Activated effector memory CD4-positive, alpha-beta T cell treated with Interleukin-2 at 50 U/mL for 16 hours (primary cell): ENCODE data around the gene ZNF134.

Source experiments
- DNase-seq: peaks from one replicate; pipeline ENCODE4 v3.0.0-alpha.2; 2020

Gene ZNF134

DNA sequence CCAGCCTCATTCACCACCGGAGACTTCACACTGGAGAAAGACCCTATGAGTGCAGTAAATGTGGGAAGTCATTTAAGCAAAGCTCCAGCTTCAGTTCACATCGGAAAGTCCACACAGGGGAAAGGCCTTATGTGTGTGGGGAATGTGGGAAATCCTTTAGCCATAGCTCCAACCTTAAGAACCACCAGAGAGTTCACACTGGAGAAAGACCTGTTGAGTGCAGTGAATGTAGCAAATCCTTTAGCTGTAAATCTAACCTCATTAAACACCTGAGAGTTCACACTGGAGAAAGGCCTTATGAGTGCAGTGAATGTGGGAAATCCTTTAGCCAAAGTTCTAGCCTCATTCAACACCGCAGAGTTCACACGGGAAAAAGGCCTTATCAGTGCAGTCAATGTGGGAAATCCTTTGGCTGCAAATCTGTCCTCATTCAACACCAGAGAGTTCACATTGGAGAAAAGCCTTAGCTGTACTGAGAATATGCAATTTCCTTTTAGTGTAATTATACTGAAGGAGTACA is 27.7 kb downstream of the ZNF134 start:
- DNase-seq: no peak

- DNase-seq: no peak
Measured at GRCh38 chr19:57642396-57643046, 28.5 kb downstream of the ZNF134 start.

DNA sequence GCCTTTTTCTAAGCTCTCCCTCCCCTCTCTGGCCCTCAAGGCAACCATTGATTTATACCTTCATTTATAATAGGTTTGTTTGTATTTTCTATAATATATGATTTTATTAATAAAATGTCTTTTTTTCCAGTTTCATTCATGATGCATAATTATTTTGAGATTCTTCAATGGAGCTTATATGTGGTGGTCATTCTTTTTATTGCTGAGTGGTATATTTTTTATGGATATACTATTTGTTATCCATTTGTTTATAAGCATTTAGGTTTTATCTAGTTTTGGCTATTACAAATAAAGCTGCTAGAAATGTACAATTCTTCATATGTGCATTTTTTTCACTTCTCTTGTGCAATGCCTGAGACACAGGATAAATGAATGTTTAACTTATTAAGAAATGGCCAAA is 29.7 kb downstream of the ZNF134 start:
- no peak for DNase-seq

DNA sequence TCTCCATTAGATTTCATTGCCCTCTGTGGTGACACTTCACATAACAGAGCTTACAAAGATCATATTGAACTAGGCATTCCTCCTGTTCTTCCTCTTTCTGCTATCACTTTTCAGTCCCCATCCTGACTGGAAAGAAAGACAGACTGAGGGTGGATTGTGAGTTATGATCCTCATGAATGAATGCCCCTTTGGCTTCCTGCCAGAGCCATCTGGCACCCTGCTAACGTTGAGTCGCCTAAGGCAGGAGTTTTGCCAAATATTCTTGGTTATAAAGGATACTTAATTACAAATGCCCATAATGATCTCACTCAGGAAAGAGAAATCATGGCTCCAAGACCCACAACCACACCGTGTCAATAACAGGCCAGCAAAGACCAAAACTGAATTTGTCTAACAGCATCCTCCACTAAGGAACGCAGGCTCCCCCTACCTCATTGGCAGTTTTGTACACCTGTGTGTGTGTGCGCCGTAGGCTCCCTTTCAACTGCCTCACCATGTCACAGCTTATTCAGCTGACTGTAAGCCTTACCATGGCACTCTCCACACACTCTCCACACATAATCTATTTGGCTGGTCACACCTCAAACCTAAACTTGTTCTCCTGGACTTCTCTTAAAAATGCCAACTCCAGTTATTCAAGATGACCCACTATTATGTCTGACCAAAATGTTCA is 34.4 kb downstream of the ZNF134 start:
- DNase-seq: no peak

DNA sequence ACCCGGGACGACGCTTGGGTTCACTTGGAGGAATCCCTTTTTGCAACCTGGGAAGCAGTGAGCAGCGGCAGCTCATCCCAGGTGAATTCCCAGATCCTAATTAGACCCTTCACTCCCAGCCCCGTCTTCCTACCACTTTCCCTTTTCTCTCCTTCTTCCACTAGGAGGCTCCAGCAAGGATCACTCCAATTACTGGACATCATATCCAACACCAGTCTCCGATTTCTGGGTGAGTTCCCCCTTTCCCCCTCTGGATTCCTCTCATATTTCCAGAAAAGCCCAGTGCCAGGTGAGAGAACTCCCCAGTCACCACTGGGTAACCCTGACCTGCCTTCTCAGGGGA is 37.6 kb downstream of the ZNF134 start:
- DNase-seq: no peak

DNA sequence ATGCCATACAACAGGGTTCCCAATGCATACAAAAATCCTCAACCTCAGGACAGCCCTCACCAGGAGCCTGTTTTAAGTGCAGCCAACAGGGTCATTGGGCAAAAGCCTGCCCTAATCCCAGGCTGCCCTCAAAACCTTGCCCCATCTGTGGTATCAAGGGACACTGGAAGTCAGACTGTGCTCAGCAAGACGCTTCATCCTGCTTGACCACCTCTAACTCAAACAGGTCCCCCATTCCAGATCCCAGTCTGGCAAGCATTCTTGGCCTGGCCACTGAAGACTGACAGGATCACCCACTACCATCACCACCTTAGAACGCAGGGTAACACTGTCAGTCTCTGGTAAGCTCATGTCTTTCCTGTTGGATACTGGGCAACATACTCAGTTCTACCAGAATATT is 39.6 kb downstream of the ZNF134 start:
- DNase-seq: no peak

DNA sequence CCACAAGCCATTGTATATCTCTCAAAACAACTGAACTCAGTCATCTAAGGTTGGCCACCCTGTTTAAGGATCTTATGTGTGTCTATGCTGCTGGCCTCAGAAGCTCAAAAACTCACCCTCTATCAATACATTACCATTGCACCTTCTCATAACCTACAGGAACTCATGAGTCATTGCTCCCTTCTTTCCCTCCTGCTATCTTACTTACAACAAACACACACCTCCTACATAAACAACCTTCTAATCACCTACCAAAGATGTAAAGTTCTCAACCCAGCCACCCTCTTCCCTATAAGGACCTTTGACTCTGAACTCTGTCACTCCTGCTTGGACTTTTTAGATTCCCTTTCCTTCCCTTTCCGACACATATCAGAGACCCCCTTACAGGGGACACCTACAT is 41.4 kb downstream of the ZNF134 start:
- DNase-seq: no peak

DNA sequence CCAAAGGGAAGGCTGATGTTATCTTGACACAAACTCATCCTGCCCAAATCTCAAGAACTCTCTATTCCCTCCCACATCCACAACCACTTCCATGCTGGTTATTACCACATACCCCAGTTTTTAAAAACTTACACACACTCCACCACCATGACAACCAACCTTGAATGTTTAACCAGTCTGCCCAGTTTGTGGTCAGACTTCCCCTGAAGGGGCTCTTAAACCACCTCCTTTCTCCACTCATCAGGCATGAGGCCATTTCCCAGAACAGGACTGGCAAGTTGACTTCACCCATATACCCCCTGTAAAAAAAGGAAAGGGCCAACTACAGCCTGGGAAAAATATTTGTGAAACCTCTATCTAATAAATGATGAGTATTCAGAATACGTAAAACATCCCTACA is 42.3 kb downstream of the ZNF134 start:
- no peak for DNase-seq

- no peak for DNase-seq
Measured at GRCh38 chr19:57664269-57665127, 50.5 kb downstream of the ZNF134 start.

DNA sequence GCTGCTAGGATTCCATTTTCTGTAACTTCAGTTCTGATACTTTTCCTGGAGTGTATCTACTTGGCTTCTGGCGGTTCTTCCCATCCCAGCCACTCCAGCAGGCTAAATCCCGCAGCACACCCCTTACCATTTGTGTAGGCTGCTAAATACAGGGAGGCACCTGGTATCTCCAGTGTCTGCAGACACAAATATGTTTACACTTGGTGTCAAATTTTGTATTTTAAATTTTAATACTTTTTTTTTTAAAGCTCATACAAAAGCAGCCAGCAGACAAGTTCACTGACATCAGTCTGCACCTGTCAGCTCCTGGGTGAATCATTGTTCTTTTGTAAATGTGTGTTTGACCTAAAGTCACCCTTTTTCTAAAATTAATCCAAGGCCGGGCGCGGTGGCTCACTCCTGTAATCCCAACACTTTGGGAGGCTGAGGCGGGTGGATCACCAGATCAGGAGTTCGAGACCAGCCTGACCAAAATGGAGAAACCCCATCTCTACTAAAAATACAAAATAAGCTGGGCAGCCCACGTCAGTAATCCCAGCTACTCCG is 51.3 kb downstream of the ZNF134 start:
- no peak for DNase-seq

DNA sequence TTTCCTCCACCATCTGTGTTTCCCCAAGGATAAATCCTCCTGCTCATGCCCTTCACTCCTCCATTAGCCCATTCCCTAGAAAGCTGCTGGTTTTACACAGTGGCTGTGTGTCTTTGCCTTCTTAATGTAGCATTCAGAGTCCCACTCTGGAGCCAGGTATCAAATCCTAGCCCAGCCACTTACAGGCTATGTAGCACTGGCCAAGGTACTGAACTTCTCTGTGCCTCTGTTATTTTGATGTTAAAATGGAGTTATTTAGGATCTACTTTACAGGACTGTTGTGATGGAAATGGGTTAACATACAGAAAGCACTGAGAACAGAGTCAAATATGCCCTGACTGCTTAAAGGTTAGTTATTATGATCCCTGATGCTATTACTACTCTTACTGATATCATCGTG is 53.2 kb downstream of the ZNF134 start:
- no peak for DNase-seq

DNA sequence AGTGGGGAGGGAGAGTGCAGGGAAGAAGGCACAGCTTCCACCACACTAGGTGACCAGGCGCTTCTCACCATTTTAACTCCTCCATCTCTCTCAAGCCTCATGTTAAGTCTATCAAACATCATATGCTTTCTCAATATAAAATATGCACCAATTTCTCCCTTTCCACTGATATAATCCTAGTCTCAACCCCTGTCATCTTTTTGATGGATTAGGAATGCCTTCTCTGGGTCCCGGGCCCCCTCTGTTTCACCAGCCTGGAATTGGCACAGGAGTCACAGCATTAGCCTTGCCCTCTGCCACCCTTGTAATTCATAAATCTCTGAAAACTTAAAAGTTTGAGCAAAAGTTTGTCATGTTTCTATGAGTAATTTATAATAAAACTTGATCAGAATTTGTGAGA is 54.6 kb downstream of the ZNF134 start, which contains the start of gene ZSCAN4:
Gene ZSCAN4, plus strand, starts transcription at position 301 of the 400 bp plus-strand sequence. CDS start 7,211 bp downstream, outside the sequence.
- no peak for DNase-seq

GRCh38 chr19:57671124-57671895 is 57.3 kb downstream of the ZNF134 start:
- DNase-seq: no peak

DNA sequence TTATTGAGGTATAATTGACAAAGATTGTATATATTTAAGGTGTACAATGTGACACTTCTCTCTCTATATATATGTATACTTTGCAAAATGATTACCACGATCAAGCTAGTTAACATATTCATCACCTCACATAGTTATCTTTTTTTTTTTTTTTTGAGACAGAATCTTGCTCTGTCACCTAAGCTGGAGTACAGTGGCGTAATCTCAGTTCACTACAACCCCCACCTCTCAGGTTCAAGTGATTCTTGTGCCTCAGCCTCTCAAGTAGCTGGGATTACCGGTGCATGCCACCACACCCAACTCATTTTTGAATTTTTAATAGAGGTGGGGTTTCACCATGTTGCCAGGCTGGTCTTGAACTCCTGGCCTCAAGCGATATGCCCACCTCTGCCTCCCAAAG is 58.4 kb downstream of the ZNF134 start:
- no peak for DNase-seq
